Nephron progenitor cell (in vitro differentiated cells): Measurements from ENCODE around the gene STK11.

Experiments
- DNase-seq: peaks from one replicate; pipeline ENCODE4 v3.0.0; 2021
- H3K27ac Mint-ChIP-seq: 2 replicates; pipeline ENCODE4 v1.8.0; 2021; ENCODE audit warnings: mild to moderate bottlenecking, moderate library complexity, mixed read lengths
- H3K27me3 Mint-ChIP-seq: 2 replicates; pipeline ENCODE4 v1.8.0; 2021; ENCODE audit warnings: mild to moderate bottlenecking, low read depth, mixed read lengths; ENCODE audit not compliant: poor library complexity
- H3K36me3 Mint-ChIP-seq: 2 replicates; pipeline ENCODE4 v1.8.0; 2021; ENCODE audit warnings: low read depth, mixed read lengths
- H3K4me1 Mint-ChIP-seq: 2 replicates; pipeline ENCODE4 v1.8.0; 2021; ENCODE audit warnings: mixed read lengths
- H3K4me3 Mint-ChIP-seq: 2 replicates; pipeline ENCODE4 v1.8.0; 2021; ENCODE audit warnings: mild to moderate bottlenecking, moderate library complexity, mixed read lengths
- H3K9me3 Mint-ChIP-seq: 2 replicates; pipeline ENCODE4 v1.8.0; 2021; ENCODE audit warnings: mild to moderate bottlenecking, moderate library complexity, mixed read lengths
- TF ChIP-seq, protein P1 (sequence below): fragments of 200-600 bp; sonication (generic); IDR thresholded peaks from 2 replicates; pipeline ENCODE4 v1.5.0; 2021; ENCODE audit warnings: antibody characterized with exemption

Gene STK11

GRCh38 chr19:1224847-1225246, 19.3 kb downstream of the STK11 start:
- Mint-ChIP-seq H3K4me1 (no peaks in the 10 kb centered on the region), H3K9me3 (no peaks in the 10 kb centered on the region), H3K27me3 (no peaks in the 10 kb centered on the region), H3K36me3 (peaks cover 5% of the 10 kb centered on the region), H3K27ac (no peak overlapping the region), H3K4me3 (no peak overlapping the region)
- TF ChIP-seq, protein P1, sequence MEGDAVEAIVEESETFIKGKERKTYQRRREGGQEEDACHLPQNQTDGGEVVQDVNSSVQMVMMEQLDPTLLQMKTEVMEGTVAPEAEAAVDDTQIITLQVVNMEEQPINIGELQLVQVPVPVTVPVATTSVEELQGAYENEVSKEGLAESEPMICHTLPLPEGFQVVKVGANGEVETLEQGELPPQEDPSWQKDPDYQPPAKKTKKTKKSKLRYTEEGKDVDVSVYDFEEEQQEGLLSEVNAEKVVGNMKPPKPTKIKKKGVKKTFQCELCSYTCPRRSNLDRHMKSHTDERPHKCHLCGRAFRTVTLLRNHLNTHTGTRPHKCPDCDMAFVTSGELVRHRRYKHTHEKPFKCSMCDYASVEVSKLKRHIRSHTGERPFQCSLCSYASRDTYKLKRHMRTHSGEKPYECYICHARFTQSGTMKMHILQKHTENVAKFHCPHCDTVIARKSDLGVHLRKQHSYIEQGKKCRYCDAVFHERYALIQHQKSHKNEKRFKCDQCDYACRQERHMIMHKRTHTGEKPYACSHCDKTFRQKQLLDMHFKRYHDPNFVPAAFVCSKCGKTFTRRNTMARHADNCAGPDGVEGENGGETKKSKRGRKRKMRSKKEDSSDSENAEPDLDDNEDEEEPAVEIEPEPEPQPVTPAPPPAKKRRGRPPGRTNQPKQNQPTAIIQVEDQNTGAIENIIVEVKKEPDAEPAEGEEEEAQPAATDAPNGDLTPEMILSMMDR: no peak
- no peak for DNase-seq

GRCh38 chr19:1225440-1226226, 20.1 kb downstream of the STK11 start:
- H3K9me3 Mint-ChIP-seq: no peaks in the 10 kb centered on the region
- H3K4me3 Mint-ChIP-seq: no peak overlapping the region
- H3K27me3 Mint-ChIP-seq: no peaks in the 10 kb centered on the region
- TF ChIP-seq, protein P1: no peak
- no peaks in the 10 kb centered on the region for H3K4me1 Mint-ChIP-seq
- no peak for DNase-seq
- peaks cover 5% of the 10 kb centered on the region for H3K36me3 Mint-ChIP-seq
- no peak overlapping the region for H3K27ac Mint-ChIP-seq

- H3K27me3 Mint-ChIP-seq: no peaks in the 10 kb centered on the region
- no peak for DNase-seq
- peaks cover 5% of the 10 kb centered on the region for H3K36me3 Mint-ChIP-seq
- H3K9me3 Mint-ChIP-seq: no peaks in the 10 kb centered on the region
- no peak overlapping the region for H3K4me3 Mint-ChIP-seq
- no peaks in the 10 kb centered on the region for H3K4me1 Mint-ChIP-seq
- TF ChIP-seq, protein P1: no peak
- no peak overlapping the region for H3K27ac Mint-ChIP-seq
Measured at GRCh38 chr19:1226227-1226518, 20.6 kb downstream of the STK11 start.

DNA sequence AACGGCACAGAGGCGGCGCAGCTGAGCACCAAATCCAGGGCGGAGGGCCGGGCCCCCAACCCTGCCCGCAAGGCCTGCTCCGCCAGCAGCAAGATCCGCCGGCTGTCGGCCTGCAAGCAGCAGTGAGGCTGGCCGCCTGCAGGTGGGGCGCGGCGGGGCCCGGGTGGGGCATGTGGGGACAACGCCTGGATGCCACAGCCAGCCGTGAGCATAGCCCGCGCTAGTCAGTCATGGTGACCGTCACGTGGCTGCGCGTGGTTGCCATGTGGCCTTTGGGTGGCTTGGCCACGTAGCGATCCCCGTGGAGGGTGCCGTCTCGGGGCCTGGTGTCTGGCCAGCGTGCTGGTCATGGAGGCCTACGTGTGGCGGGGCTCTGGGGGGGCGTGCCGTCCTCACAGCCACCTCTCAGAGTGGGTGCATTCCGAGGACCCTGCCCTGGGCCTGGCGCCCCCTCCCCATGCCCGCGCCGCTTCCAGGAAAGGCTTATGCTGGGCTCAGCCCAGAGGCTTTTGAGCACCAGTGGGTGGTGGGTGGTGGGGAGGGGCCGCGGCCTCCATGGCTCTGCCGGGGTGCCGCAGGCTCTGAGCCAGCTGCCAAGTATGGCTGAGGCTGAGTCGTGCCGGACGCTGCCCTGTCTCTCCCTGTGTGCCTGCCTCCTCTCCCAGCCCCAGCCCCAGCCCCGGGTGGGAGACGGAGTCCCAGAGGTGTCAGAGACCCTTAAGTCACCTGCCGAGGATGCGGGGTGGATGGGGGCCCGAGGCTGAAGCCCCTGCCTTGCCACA, 21.1 kb downstream of the STK11 start:
- Mint-ChIP-seq H3K4me1 (peaks cover 5% of the 10 kb centered on the region), H3K36me3 (peaks cover 5% of the 10 kb centered on the region), H3K9me3 (no peaks in the 10 kb centered on the region), H3K27ac (no peak overlapping the region), H3K4me3 (no peak overlapping the region), H3K27me3 (no peaks in the 10 kb centered on the region)
- no peak for DNase-seq
- TF ChIP-seq, protein P1: no peak

DNA sequence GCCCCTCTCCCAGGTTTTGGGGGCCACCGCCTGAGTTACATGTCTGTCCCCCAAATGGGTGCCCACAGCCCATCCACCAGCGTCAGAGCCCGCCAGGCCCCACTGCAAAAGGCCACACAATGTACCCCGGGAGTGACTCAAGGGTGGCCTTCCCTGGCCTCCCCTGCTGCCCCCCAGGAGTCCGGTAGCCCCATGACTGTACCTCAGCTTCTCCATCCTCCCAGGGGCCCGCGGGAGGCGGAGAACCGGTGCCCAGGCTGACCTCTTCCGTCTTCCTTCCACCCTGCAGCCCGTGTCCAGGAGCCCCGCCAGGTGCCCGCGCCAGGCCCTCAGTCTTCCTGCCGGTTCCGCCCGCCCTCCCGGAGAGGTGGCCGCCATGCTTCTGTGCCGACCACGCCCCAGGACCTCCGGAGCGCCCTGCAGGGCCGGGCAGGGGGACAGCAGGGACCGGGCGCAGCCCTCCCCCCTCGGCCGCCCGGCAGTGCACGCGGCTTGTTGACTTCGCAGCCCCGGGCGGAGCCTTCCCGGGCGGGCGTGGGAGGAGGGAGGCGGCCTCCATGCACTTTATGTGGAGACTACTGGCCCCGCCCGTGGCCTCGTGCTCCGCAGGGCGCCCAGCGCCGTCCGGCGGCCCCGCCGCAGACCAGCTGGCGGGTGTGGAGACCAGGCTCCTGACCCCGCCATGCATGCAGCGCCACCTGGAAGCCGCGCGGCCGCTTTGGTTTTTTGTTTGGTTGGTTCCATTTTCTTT, 21.9 kb downstream of the STK11 start:
- TF ChIP-seq, protein P1: no peak
- no peak overlapping the region for H3K4me3 Mint-ChIP-seq
- H3K27me3 Mint-ChIP-seq: no peaks in the 10 kb centered on the region

More for the DNA sequence above, 21.9 kb downstream of the STK11 start:
- DNase-seq: no peak
- H3K27ac Mint-ChIP-seq: no peak overlapping the region
- H3K9me3 Mint-ChIP-seq: no peaks in the 10 kb centered on the region
- peaks cover 5% of the 10 kb centered on the region for H3K36me3 Mint-ChIP-seq
- H3K4me1 Mint-ChIP-seq: peaks cover 13% of the 10 kb centered on the region
